ENCODE results near the gene NIM1K. TPM values are rescaled to one million over a fixed set of nuclear protein-coding genes. Genes with fewer than 3 reads are reported as not detected.

The NIM1K gene
- total RNA-seq, 1 experiment from 2014 or later = 0.26 TPM

DNA sequence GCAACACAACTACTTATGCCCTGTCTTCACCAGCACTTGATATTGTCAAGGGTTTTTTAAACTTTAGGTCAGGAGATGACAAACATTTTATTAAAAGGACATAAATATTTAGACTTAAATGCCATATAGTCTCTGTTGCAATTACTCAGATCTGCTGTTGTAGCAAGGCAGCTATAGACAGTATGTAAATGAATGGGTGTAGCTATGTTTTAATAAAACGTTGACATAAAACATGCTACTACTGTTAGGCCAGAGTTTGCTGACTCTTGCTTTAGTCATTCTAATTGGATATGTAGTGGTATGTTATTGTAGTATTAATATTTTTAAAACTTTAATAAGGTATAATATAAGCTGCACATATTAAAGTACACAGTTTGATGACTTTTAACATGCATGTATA lies 43.6 kb upstream of the NIM1K start:
- Histone ChIP-seq H3K4me3 (no peak overlapping the region), H3K79me2 (ENCODE audit: low read depth) (peaks cover 43% of the 10 kb centered on the region), H3K4me2 (no peak overlapping the region), H3K9me3 (ENCODE audit: insufficient read depth, low read depth) (no peaks in the 10 kb centered on the region), H3K27ac (no peak overlapping the region), H3K9me2 (ENCODE audit: insufficient read depth) (no peaks in the 10 kb centered on the region), H3K4me1 (replicated peaks; ENCODE audit: insufficient read depth) (no peaks in the 10 kb centered on the region), H4K20me1 (ENCODE audit: insufficient read depth) (0 out of 2 replicates have a peak, but pooled peaks cover 29% of the 10 kb centered on the region), H2AFZ (no peak overlapping the region), H3K36me3 (ENCODE audit: low read depth) (peaks cover 35% of the 10 kb centered on the region), H3F3A (ENCODE audit: insufficient read depth, low read depth) (no peaks in the 10 kb centered on the region), H3K27me3 (ENCODE audit: insufficient read depth, low read depth) (no peaks in the 10 kb centered on the region)
- DNase-seq = no peak
- ChIA-PET POLR2A (ENCODE audit: unreplicated experiment) (no interaction called here), CTCF (no interaction called here)
- TF ChIP-seq EZH2 (IDR thresholded peaks at IDR 0.05; ENCODE audit: low read depth) = no peak
- intact Hi-C loops (cut with micrococcal nuclease; ENCODE audit: unreplicated experiment) = no loop called here
- BruUV-seq (replicated peaks) = no TSS peak

GRCh38 chr5:43149231-43149630 lies 42.8 kb upstream of the NIM1K start:
- no peak for DNase-seq
- H3K9me3 ChIP-seq (ENCODE audit: insufficient read depth, low read depth) = no peaks in the 10 kb centered on the region
- peaks cover 29% of the 10 kb centered on the region; the same call in 1 of the 2 replicates for H4K20me1 ChIP-seq (ENCODE audit: insufficient read depth)
- no peaks in the 10 kb centered on the region for H3K9me2 ChIP-seq (ENCODE audit: insufficient read depth)
- no peaks in the 10 kb centered on the region for H3K4me1 ChIP-seq (replicated peaks; ENCODE audit: insufficient read depth)
- no peak overlapping the region for H2AFZ ChIP-seq
- H3F3A ChIP-seq (ENCODE audit: insufficient read depth, low read depth) = no peaks in the 10 kb centered on the region
- POLR2A ChIA-PET (ENCODE audit: unreplicated experiment) = interaction anchor here (0.6 kb wide), 2 partner anchors 13 to 199 kb away, joined by 3 to 4 read pairs; no protein-coding TSS in a partner anchor
- BruUV-seq (replicated peaks) = no TSS peak
- no peak overlapping the region for H3K4me2 ChIP-seq
- intact Hi-C loops (cut with micrococcal nuclease; ENCODE audit: unreplicated experiment) = no loop called here
- peaks cover 33% of the 10 kb centered on the region for H3K36me3 ChIP-seq (ENCODE audit: low read depth)
- CTCF ChIA-PET = no interaction called here
- H3K27me3 ChIP-seq (ENCODE audit: insufficient read depth, low read depth) = no peaks in the 10 kb centered on the region
- H3K79me2 ChIP-seq (ENCODE audit: low read depth) = peaks cover 46% of the 10 kb centered on the region
- H3K27ac ChIP-seq = no peak overlapping the region
- no peak for TF ChIP-seq CTCF (conservative IDR thresholded peaks at IDR 0.05)
- no peak for TF ChIP-seq EZH2 (IDR thresholded peaks at IDR 0.05; ENCODE audit: low read depth)
- H3K4me3 ChIP-seq = no peak overlapping the region

DNA sequence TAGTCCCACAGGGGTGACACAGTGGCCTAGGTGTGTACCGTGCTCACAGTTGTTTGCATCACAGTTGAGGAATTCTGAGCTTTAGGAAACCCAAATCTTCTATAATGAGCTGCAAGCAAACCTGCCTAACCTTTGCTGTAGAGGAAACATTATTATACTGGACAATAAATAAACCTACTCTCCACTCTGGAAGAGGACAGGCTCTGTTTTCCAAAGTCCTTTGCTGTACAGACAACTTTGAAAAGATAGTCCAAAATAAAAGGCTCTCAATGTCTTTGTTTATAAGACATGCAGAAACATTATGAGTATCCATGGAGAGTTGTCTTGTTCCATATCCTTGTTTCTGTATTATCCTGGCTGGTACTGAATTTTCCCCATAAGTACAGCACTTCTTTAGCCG lies 42.0 kb upstream of the NIM1K start:
- CTCF ChIA-PET = no interaction called here
- BruUV-seq (replicated peaks) = no TSS peak

More for the DNA sequence above, 42.0 kb upstream of the NIM1K start:
- Histone ChIP-seq H3K4me2 (no peak overlapping the region), H3K9me3 (ENCODE audit: insufficient read depth, low read depth) (no peaks in the 10 kb centered on the region), H3K36me3 (ENCODE audit: low read depth) (peaks cover 24% of the 10 kb centered on the region), H3K79me2 (ENCODE audit: low read depth) (peaks cover 39% of the 10 kb centered on the region), H3K4me3 (no peak overlapping the region), H4K20me1 (ENCODE audit: insufficient read depth) (peaks cover 26% of the 10 kb centered on the region; the same call in 1 of the 2 replicates), H3K9me2 (ENCODE audit: insufficient read depth) (no peaks in the 10 kb centered on the region), H3F3A (ENCODE audit: insufficient read depth, low read depth) (no peaks in the 10 kb centered on the region), H2AFZ (no peak overlapping the region), H3K27ac (no peak overlapping the region), H3K4me1 (replicated peaks; ENCODE audit: insufficient read depth) (no peaks in the 10 kb centered on the region), H3K27me3 (ENCODE audit: insufficient read depth, low read depth) (no peaks in the 10 kb centered on the region)
- intact Hi-C loops (cut with micrococcal nuclease; ENCODE audit: unreplicated experiment) = no loop called here
- no peak for DNase-seq
- TF ChIP-seq CTCF (conservative IDR thresholded peaks at IDR 0.05) (no peak), EZH2 (IDR thresholded peaks at IDR 0.05; ENCODE audit: low read depth) (no peak)
- POLR2A ChIA-PET (ENCODE audit: unreplicated experiment) = interaction anchor here (0.6 kb wide), 1 partner anchor 14 kb away, joined by 4 read pairs; no protein-coding TSS in a partner anchor
